A204.1 (cell line): ENCODE measurements around the gene ETFB.

Experiments used
- FAIRE-seq: peaks from 2 replicates; lab custom pipeline; 2012; peaks lifted over from hg19 to GRCh38; lab: Jason Lieb, UNC

The ETFB gene

GRCh38 chr19:51327066-51328001 lies 38.9 kb downstream of the ETFB start:
- FAIRE-seq, result no peak

- no peak for FAIRE-seq
Measured at GRCh38 chr19:51326216-51327065, 39.7 kb downstream of the ETFB start.

GRCh38 chr19:51325161-51325976 lies 40.8 kb downstream of the ETFB start:
- no peak for FAIRE-seq

- no peak for FAIRE-seq
Measured at GRCh38 chr19:51324167-51324481, 42.1 kb downstream of the ETFB start.

GRCh38 chr19:51323481-51324166 lies 42.6 kb downstream of the ETFB start:
- FAIRE-seq, result no peak

- no peak for FAIRE-seq
Measured at GRCh38 chr19:51321799-51322198, 44.4 kb downstream of the ETFB start.

GRCh38 chr19:51320280-51320657 lies 45.9 kb downstream of the ETFB start:
- no peak for FAIRE-seq

- no peak for FAIRE-seq
Measured at GRCh38 chr19:51319649-51320279, 46.4 kb downstream of the ETFB start.

- no peak for FAIRE-seq
Measured at GRCh38 chr19:51318687-51319648, 47.2 kb downstream of the ETFB start.

- FAIRE-seq, result no peak
Measured at GRCh38 chr19:51317968-51318367, 48.2 kb downstream of the ETFB start.

GRCh38 chr19:51317376-51317775 lies 48.8 kb downstream of the ETFB start:
- no peak for FAIRE-seq

GRCh38 chr19:51316688-51317087 lies 49.5 kb downstream of the ETFB start:
- no peak for FAIRE-seq

- no peak for FAIRE-seq
Measured at GRCh38 chr19:51311351-51312257, 54.6 kb downstream of the ETFB start, which contains the start of gene IGLON5. Gene IGLON5 (plus strand): TSS chr19:51311644. CDS start chr19:51311848, 204 bp downstream.

- no peak for FAIRE-seq
Measured at GRCh38 chr19:51305479-51305878, 60.7 kb downstream of the ETFB start.

- no peak for FAIRE-seq
Measured at GRCh38 chr19:51301266-51301665, 64.9 kb downstream of the ETFB start.

GRCh38 chr19:51297406-51297805 lies 68.8 kb downstream of the ETFB start:
- FAIRE-seq, result no peak

GRCh38 chr19:51296336-51297093 lies 69.7 kb downstream of the ETFB start:
- no peak for FAIRE-seq
